ENCODE results near the gene PPP1R12A.

- TF ChIP-seq CTCF (IDR thresholded peaks at IDR 0.05; ENCODE audit: low read depth, low read length) (no peak), POLR2A (IDR thresholded peaks at IDR 0.05; ENCODE audit: extremely low read depth, insufficient read length) (no peak)
Observed at GRCh38 chr12:79934281-79935020, 446 bp downstream of the PPP1R12A start.
